Skeletal muscle satellite cell (primary cell): ENCODE measurements around the gene PREX1.

Experiments
- H3K27me3 ChIP-seq: 2 replicates; pipeline ENCODE4 v1.7.0; 2013; ENCODE audit warnings: low read length; ENCODE audit not compliant: control insufficient read depth, insufficient read depth
- H3K36me3 ChIP-seq: 2 replicates; pipeline ENCODE4 v1.7.0; 2013; ENCODE audit warnings: mild to moderate bottlenecking, control low read depth, low read length; ENCODE audit not compliant: insufficient read depth
- H3K4me1 ChIP-seq: 2 replicates; pipeline ENCODE4 v1.7.0; 2013; ENCODE audit warnings: low read length; ENCODE audit not compliant: control insufficient read depth, insufficient read depth
- H3K4me2 ChIP-seq: 2 replicates; pipeline ENCODE4 v1.7.0; 2013; ENCODE audit warnings: mild to moderate bottlenecking, low read length
- H3K4me3 ChIP-seq: 2 replicates; pipeline ENCODE4 v1.7.0; 2013; ENCODE audit warnings: low read length
- H3K9ac ChIP-seq: 2 replicates; pipeline ENCODE4 v1.7.0; 2013; ENCODE audit warnings: mild to moderate bottlenecking, low read depth, low read length, moderate library complexity
- H3K9me3 ChIP-seq: replicated peaks from 2 replicates; pipeline ENCODE4 v1.7.0; 2013; ENCODE audit warnings: mild to moderate bottlenecking, control low read depth, low read length

PREX1 gene

GRCh38 chr20:48682529-48683363 lies 145.1 kb downstream of the PREX1 start:
- Histone ChIP-seq H3K4me2 (peak overlapping the region; percentile 64), H3K9me3 (no peaks in the 10 kb centered on the region), H3K27me3 (no peaks in the 10 kb centered on the region), H3K9ac (peak overlapping the region; percentile 16), H3K4me1 (peaks cover 23% of the 10 kb centered on the region), H3K4me3 (peak overlapping the region; percentile 7), H3K36me3 (no peaks in the 10 kb centered on the region)

- peaks cover 23% of the 10 kb centered on the region for H3K4me1 ChIP-seq
- H3K4me2 ChIP-seq: peak overlapping the region; percentile 64
- no peaks in the 10 kb centered on the region for H3K27me3 ChIP-seq
- no peaks in the 10 kb centered on the region for H3K36me3 ChIP-seq
- H3K9me3 ChIP-seq: no peaks in the 10 kb centered on the region
- peak overlapping the region; percentile 16 for H3K9ac ChIP-seq
- H3K4me3 ChIP-seq: no peak overlapping the region
Observed at GRCh38 chr20:48681873-48682426, 145.8 kb downstream of the PREX1 start.

- Histone ChIP-seq H3K4me3 (no peak overlapping the region), H3K9ac (no peak overlapping the region), H3K4me1 (peaks cover 20% of the 10 kb centered on the region), H3K9me3 (no peaks in the 10 kb centered on the region), H3K27me3 (no peaks in the 10 kb centered on the region), H3K36me3 (no peaks in the 10 kb centered on the region), H3K4me2 (no peak overlapping the region)
Observed at GRCh38 chr20:48681201-48681872, 146.5 kb downstream of the PREX1 start.

GRCh38 chr20:48680650-48681049 lies 147.1 kb downstream of the PREX1 start:
- peaks cover 15% of the 10 kb centered on the region for H3K4me1 ChIP-seq
- H3K9ac ChIP-seq: no peak overlapping the region
- H3K36me3 ChIP-seq: no peaks in the 10 kb centered on the region
- H3K4me3 ChIP-seq: no peak overlapping the region
- H3K4me2 ChIP-seq: no peak overlapping the region
- H3K27me3 ChIP-seq: no peaks in the 10 kb centered on the region
- H3K9me3 ChIP-seq: no peaks in the 10 kb centered on the region

GRCh38 chr20:48679599-48679998 lies 148.2 kb downstream of the PREX1 start:
- H3K36me3 ChIP-seq: no peaks in the 10 kb centered on the region
- H3K4me2 ChIP-seq: no peak overlapping the region
- H3K27me3 ChIP-seq: no peaks in the 10 kb centered on the region
- no peak overlapping the region for H3K4me3 ChIP-seq
- H3K9me3 ChIP-seq: no peaks in the 10 kb centered on the region
- peaks cover 15% of the 10 kb centered on the region for H3K4me1 ChIP-seq
- H3K9ac ChIP-seq: no peak overlapping the region

GRCh38 chr20:48679011-48679410 lies 148.8 kb downstream of the PREX1 start:
- H3K27me3 ChIP-seq: no peaks in the 10 kb centered on the region
- no peaks in the 10 kb centered on the region for H3K36me3 ChIP-seq
- H3K4me1 ChIP-seq: peaks cover 15% of the 10 kb centered on the region

GRCh38 chr20:48678421-48678820 lies 149.4 kb downstream of the PREX1 start:
- Histone ChIP-seq H3K36me3 (no peaks in the 10 kb centered on the region), H3K4me3 (no peak overlapping the region), H3K9me3 (no peaks in the 10 kb centered on the region), H3K9ac (no peak overlapping the region), H3K4me2 (no peak overlapping the region), H3K4me1 (peaks cover 15% of the 10 kb centered on the region), H3K27me3 (no peaks in the 10 kb centered on the region)

More at GRCh38 chr20:48679011-48679410, 148.8 kb downstream of the PREX1 start:
- Histone ChIP-seq H3K4me2 (no peak overlapping the region), H3K9ac (no peak overlapping the region), H3K4me3 (no peak overlapping the region), H3K9me3 (no peaks in the 10 kb centered on the region)

GRCh38 chr20:48676795-48677460 lies 150.9 kb downstream of the PREX1 start:
- no peaks in the 10 kb centered on the region for H3K9me3 ChIP-seq
- no peak overlapping the region for H3K4me2 ChIP-seq
- H3K9ac ChIP-seq: no peak overlapping the region
- no peak overlapping the region for H3K4me3 ChIP-seq
- H3K27me3 ChIP-seq: no peaks in the 10 kb centered on the region
- no peaks in the 10 kb centered on the region for H3K36me3 ChIP-seq
- H3K4me1 ChIP-seq: no peaks in the 10 kb centered on the region

- Histone ChIP-seq H3K36me3 (no peaks in the 10 kb centered on the region), H3K27me3 (no peaks in the 10 kb centered on the region)
Observed at GRCh38 chr20:48676125-48676524, 151.7 kb downstream of the PREX1 start.

GRCh38 chr20:48674461-48674860 lies 153.3 kb downstream of the PREX1 start:
- H3K9me3 ChIP-seq: no peaks in the 10 kb centered on the region
- H3K9ac ChIP-seq: no peak overlapping the region
- no peaks in the 10 kb centered on the region for H3K4me1 ChIP-seq
- H3K36me3 ChIP-seq: no peaks in the 10 kb centered on the region
- no peaks in the 10 kb centered on the region for H3K27me3 ChIP-seq
- no peak overlapping the region for H3K4me3 ChIP-seq
- no peak overlapping the region for H3K4me2 ChIP-seq

More at GRCh38 chr20:48676125-48676524, 151.7 kb downstream of the PREX1 start:
- H3K4me1 ChIP-seq: no peaks in the 10 kb centered on the region
- H3K9ac ChIP-seq: no peak overlapping the region
- H3K4me2 ChIP-seq: no peak overlapping the region
- H3K9me3 ChIP-seq: no peaks in the 10 kb centered on the region
- H3K4me3 ChIP-seq: no peak overlapping the region

GRCh38 chr20:48673507-48673906 lies 154.3 kb downstream of the PREX1 start:
- Histone ChIP-seq H3K9ac (no peak overlapping the region), H3K4me1 (no peaks in the 10 kb centered on the region), H3K4me3 (no peak overlapping the region), H3K9me3 (no peaks in the 10 kb centered on the region), H3K36me3 (no peaks in the 10 kb centered on the region), H3K27me3 (no peaks in the 10 kb centered on the region), H3K4me2 (no peak overlapping the region)
